Measurements from ENCODE around the gene SECTM1. TPM values are rescaled to one million over a fixed set of nuclear protein-coding genes. Genes with fewer than 3 reads are reported as not detected.

SECTM1 gene
- total and polyA plus RNA-seq, 2 experiments from 2014 or later, result 0.21 to 1.3 TPM

DNA sequence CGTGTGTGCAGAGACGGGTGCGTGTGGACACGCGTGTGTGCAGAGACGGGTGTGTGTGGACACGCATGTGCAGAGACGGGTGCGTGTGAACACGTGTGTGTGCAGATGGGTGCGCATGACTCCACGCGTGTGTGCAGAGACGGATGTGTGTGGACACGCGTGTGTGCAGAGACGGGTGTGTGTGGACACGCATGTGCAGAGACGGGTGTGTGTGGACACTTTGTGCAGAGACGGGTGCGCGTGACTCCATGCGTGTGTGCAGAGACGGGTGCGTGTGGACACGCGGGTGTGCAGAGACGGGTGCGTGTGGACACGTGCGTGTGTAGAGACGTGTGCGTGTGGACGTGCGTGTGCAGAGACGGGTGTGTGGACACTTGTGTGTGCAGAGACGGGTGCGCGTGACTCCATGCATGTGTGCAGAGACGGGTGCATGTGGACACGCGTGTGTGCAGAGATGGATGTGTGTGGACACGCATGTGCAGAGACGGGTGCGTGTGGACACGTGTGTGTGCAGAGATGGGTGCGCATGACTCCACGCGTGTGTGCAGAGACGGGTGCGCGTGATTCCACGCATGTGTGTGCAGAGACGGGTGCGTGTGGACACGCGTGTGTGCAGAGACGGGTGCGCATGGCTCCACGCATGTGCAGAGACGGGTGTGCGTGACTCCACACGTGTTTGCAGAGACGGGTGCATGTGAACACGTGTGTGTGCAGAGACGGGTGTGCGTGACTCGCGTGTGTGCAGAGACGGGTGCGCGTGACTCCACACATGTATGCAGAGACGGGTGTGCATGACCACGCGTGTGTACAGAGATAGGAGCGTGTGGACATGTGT lies 14.6 kb downstream of the SECTM1 start:
- no peaks in the 10 kb centered on the region for H3K36me3 Mint-ChIP-seq (ENCODE audit: low read depth)

GRCh38 chr17:82318169-82318498 lies 15.4 kb downstream of the SECTM1 start:
- no peak overlapping the region for H2AFZ ChIP-seq
- no peaks in the 10 kb centered on the region for H3K9me3 Mint-ChIP-seq
- H3K9me2 ChIP-seq (ENCODE audit: insufficient read depth), result no peaks in the 10 kb centered on the region
- no peak overlapping the region for H3K27ac ChIP-seq (ENCODE audit: low read depth)
- no peaks in the 10 kb centered on the region for H3K79me2 ChIP-seq (replicated peaks; ENCODE audit: insufficient read depth)
- no peaks in the 10 kb centered on the region for H3K27me3 ChIP-seq (ENCODE audit: insufficient read depth)
- H3K36me3 ChIP-seq (ENCODE audit: insufficient read depth), result no peaks in the 10 kb centered on the region
- H3F3A ChIP-seq (replicated peaks; ENCODE audit: low read depth), result peaks cover 14% of the 10 kb centered on the region
- ATAC-seq (no peak), DNase-seq (ENCODE audit: low spot score) (no peak)
- H3K4me1 Mint-ChIP-seq, result peaks cover 9% of the 10 kb centered on the region; the same call in 2 of the 3 replicates
- H3K36me3 Mint-ChIP-seq (ENCODE audit: low read depth), result no peaks in the 10 kb centered on the region
- no peak overlapping the region for H3K4me3 ChIP-seq
- H3K4me3 Mint-ChIP-seq, result no peak overlapping the region
- H3K27me3 Mint-ChIP-seq (ENCODE audit: insufficient read depth, low read depth, poor library complexity), result peaks cover 17% of the 10 kb centered on the region
- no peak overlapping the region for H3K27ac Mint-ChIP-seq
- no peaks in the 10 kb centered on the region for H3K4me1 ChIP-seq (ENCODE audit: insufficient read depth)
- no peaks in the 10 kb centered on the region for H4K20me1 ChIP-seq (replicated peaks; ENCODE audit: insufficient read depth)
- TF ChIP-seq CTCF (conservative IDR thresholded peaks at IDR 0.05; ENCODE audit: low read depth in 2 of 2) (no peak), NANOG (IDR thresholded peaks at IDR 0.05; ENCODE audit: borderline replicate concordance) (no peak)
- H3K4me2 ChIP-seq, result no peak overlapping the region

More for the DNA sequence above, 14.6 kb downstream of the SECTM1 start:
- no peaks in the 10 kb centered on the region for H3K79me2 ChIP-seq (replicated peaks; ENCODE audit: insufficient read depth)
- Mint-ChIP-seq H3K27ac (no peak overlapping the region), H3K27me3 (ENCODE audit: insufficient read depth, low read depth, poor library complexity) (peaks cover 16% of the 10 kb centered on the region), H3K4me3 (no peak overlapping the region), H3K9me3 (no peaks in the 10 kb centered on the region), H3K4me1 (peaks cover 9% of the 10 kb centered on the region; the same call in 2 of the 3 replicates)
- no peaks in the 10 kb centered on the region for H3K27me3 ChIP-seq (ENCODE audit: insufficient read depth)
- H3K9me2 ChIP-seq (ENCODE audit: insufficient read depth), result no peaks in the 10 kb centered on the region
- peaks cover 14% of the 10 kb centered on the region for H3F3A ChIP-seq (replicated peaks; ENCODE audit: low read depth)
- H3K27ac ChIP-seq (ENCODE audit: low read depth), result no peak overlapping the region
- H3K36me3 ChIP-seq (ENCODE audit: insufficient read depth), result no peaks in the 10 kb centered on the region
- no peaks in the 10 kb centered on the region for H4K20me1 ChIP-seq (replicated peaks; ENCODE audit: insufficient read depth)
- no peak for DNase-seq (ENCODE audit: low spot score)
- ATAC-seq, result no peak
- H3K4me1 ChIP-seq (ENCODE audit: insufficient read depth), result no peaks in the 10 kb centered on the region
- no peak overlapping the region for H2AFZ ChIP-seq
- no peak for TF ChIP-seq POLR2AphosphoS5 (IDR thresholded peaks at IDR 0.05; ENCODE audit: low read depth)
- no peak for TF ChIP-seq EZH2 (IDR thresholded peaks at IDR 0.05; ENCODE audit: low read depth, unreplicated experiment)
- no peak for TF ChIP-seq CREB1 (CRISPR knock-in tag; IDR thresholded peaks at IDR 0.05; ENCODE audit: low read depth)
- TF ChIP-seq ZNF331 (CRISPR knock-in tag; IDR thresholded peaks at IDR 0.05; ENCODE audit: low read depth), result no peak
- TF ChIP-seq STAT1 (IDR thresholded peaks at IDR 0.05; ENCODE audit: unreplicated experiment), result no peak
- TF ChIP-seq, protein P1, sequence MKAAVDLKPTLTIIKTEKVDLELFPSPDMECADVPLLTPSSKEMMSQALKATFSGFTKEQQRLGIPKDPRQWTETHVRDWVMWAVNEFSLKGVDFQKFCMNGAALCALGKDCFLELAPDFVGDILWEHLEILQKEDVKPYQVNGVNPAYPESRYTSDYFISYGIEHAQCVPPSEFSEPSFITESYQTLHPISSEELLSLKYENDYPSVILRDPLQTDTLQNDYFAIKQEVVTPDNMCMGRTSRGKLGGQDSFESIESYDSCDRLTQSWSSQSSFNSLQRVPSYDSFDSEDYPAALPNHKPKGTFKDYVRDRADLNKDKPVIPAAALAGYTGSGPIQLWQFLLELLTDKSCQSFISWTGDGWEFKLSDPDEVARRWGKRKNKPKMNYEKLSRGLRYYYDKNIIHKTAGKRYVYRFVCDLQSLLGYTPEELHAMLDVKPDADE (IDR thresholded peaks at IDR 0.05), result no peak
- no peak for TF ChIP-seq NANOG (IDR thresholded peaks at IDR 0.05; ENCODE audit: borderline replicate concordance)
- H3K4me3 ChIP-seq, result no peak overlapping the region
- H3K4me2 ChIP-seq, result no peak overlapping the region
